HG03571 (cell line): ENCODE data around the gene NPW.
"Not testable (repeated sequence)": the region's sequence is repeated elsewhere in the genome, so short reads cannot be mapped to it uniquely, and the experiment has no call there.

ENCODE experiments used
- ATAC-seq: cut with Tn5 transposase; IDR thresholded peaks from one replicate; pipeline ENCODE4 v1.9.1; 2021; ENCODE audit not compliant: unreplicated experiment

The NPW gene

GRCh38 chr16:2001456-2002355 is 17.9 kb upstream of the NPW start:
- no peak for ATAC-seq

GRCh38 chr16:2002406-2003230 is 17.0 kb upstream of the NPW start:
- no peak for ATAC-seq

DNA sequence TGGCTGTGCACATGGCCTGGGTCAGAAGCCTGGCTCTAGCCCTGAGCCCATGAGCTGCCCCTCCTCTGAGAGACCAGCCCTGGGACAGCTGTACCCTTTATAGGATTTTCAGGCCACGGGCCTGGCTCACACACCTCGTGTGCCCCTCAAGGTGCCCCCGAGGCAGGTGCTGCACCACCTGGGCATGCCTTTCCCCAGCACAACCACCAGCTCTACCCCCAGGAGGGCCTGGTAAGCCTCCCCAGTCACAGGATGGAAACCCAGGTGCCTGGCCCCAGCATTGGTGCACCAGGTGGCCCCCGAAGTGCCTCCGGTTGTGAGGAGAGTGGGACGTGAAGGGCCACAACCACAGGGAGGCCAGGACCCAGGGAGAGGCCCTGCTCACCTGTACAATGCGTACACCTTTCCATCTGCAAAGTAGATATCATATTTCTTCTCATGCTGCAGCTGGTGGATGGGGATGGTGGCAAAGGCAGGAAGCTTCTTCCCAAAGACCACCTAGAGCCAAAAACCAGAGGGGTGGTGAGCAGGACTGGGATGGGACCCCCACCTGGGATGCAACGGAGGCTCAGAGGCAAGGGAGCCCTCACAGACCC is 16.3 kb upstream of the NPW start:
- no peak for ATAC-seq

DNA sequence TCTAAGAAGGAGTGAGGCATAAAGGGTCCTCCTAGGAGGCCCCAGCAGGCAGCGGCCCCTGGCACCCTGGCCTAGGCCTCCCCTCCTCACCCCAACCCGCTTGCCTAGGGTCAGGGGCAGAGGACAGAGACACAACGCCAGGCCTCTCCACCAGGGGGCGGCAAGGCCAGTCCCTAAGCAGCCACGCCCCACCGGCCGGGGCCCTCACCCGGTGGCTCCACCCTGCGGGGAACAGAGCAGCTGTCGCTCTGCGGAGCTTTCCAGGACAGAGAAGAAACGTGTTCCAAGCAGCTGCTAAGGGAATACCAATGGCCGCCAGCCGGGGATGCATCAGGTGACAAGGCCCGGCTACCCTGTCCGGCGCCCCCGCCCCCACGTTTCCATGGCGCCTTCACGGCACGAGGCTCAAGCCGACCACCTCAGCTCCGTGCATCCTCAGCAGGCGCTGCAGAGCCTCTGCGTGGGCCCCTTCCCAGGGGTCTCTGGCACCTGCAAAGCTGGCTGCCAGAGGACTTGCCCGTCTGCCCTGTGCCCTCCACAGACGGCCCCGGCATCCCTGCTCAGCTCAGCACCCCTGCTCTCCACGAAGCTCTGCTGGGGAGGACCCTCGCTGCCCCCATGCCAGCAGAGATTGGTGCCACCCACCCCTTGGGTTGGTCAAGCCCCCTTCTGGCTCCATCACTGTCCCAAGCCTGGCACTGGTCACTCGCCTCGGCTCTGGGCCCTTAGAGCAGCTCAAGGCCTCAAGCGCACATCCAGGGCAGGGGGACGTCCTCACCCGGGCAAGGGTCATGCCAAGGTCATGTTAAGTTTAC is 15.6 kb upstream of the NPW start:
- peak; percentile 48 for ATAC-seq

DNA sequence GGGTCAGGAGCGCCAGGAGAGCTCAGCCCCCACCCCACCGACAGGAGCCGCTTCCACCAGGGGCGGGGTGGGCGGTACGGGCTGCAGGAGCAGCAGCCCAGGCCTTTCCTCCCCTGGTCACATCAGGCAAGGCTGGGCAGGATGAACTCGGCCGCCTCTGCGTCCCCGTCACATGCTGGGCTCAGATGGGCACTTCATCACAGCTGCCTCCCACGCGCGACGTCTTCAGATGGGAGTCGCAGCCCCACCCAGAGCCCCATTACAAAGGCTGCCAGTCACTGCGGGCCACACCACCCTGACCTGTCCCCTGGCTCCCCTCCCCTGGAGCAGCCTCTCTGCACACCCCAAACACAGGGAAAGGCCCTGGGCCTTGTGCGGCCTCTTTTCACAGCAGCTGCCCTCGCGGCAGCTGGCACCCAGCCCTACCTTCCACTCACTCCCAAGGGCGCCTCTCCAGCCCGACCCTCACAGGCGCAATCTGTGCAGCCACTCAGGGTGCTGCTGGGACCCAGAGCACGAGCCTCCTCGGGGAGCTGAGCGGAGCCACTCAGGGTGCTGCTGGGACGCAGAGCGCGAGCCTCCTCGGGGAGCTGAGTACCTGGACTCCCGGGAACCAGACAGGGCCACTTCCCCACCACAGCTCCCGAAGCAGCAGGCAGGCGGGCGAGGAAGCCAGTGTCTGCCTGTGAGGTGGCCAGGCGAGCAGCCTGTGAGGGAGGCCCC is 14.6 kb upstream of the NPW start:
- no peak for ATAC-seq

GRCh38 chr16:2005646-2006045 is 13.9 kb upstream of the NPW start:
- no peak for ATAC-seq

GRCh38 chr16:2006317-2006716 is 13.3 kb upstream of the NPW start:
- no peak for ATAC-seq

- no peak for ATAC-seq
Measured at GRCh38 chr16:2007081-2007836, 12.3 kb upstream of the NPW start.

DNA sequence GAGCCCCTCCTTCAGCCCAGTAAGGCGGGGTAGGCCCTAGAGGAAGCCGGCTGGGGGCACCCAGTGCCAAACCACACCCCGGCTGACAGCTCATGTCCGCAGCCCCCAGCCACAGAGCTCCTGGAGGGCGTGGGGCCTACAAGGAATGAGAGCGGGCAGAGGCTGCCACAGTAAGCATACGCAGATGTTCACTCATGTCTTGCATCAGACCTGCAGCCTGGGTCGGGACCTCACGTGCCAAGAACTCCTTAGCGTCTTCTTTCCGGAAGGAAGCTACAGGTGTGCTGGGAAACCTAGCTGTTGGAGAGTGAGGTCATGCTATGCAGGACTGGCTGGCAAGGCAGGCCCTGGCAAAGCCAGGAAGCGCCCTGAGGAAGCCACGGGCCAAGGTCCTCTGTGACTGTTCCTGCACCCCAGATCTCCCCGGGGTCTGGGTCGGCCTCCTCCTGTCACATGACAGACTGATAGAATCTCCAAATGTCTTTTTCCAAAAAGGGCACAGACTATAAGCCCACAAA is 11.5 kb upstream of the NPW start:
- ATAC-seq, result no peak

- no peak for ATAC-seq
Measured at GRCh38 chr16:2008631-2009163, 10.9 kb upstream of the NPW start.

DNA sequence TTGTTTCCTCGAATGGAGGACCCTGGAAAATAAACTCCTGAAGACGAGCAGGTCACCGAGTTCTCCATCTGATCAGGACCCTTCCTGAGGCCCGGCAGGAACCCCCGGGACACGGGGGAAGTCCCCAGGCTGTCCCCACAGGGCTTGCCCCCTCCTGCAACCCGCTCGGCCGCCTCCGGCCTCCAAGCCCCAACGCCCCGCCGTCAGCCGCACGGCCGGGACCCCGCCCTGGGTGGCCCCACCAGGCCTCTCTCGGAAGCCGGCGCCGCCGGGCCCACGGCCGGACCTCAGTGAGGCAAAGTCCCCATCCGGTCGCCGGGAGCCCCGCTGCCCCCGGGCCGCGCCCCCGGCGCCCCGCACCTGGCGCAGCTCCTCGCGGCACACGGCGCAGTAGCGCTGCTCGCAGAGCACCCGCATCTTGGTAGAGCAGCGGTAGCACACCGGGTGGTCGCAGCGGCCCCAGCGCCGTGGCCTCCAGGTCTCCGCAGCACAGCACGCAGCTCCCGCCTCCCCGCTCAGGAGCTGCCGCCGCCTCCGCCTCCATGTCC is 10.3 kb upstream of the NPW start:
- peak; percentile 31 for ATAC-seq

DNA sequence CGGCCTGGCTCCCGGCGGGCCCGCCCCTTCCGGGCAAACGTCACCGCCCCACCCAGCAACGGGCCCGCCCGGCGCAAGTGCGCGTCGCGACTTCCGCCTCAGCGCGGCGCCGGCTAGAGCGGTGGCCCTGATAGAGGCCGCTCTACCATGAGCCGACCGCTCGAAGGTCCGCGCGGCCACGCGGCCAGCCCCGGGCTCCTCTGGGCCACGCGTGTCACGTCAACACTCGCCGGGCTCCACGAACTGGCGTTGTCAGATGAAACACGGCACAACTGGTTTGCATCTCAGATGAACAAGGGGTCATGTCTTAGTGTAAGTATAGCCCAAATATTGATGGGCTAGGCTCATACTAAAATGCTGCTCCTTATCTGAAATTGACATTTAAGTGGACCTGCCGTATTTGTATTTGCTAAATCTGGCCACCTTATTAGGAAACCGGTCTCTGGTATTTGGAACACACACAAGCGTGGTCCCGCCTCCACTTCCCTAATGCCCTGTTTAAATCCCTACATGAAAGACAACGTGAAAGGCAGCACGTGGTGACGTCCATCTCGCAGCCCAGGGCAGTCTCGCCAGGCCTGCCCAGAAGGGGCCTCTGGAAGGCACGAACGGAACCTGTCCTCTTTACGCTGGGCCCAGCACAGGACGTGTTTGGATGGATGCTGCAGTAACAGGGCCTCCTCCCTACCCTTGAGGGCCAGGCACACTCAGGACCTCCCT is 9.6 kb upstream of the NPW start, which contains the start of gene ZNF598:
Gene ZNF598, minus strand, starts transcription at position 31 of the 720 bp plus-strand sequence.
- ATAC-seq, result peak; percentile 70

GRCh38 chr16:2011726-2012125 is 7.9 kb upstream of the NPW start:
- ATAC-seq, result not testable (repeated sequence)

GRCh38 chr16:2013527-2013926 is 6.1 kb upstream of the NPW start:
- no peak for ATAC-seq

GRCh38 chr16:2015117-2015946 is 4.3 kb upstream of the NPW start:
- ATAC-seq, result no peak

GRCh38 chr16:2015947-2016208 is 3.7 kb upstream of the NPW start:
- no peak for ATAC-seq

- no peak for ATAC-seq
Measured at GRCh38 chr16:2016407-2016922, 3.1 kb upstream of the NPW start.
